NCI-H1417 (cell line): Measurements from ENCODE around the gene NPY.
A peak's percentile ranks its signal among the peaks of the same experiment; 100 is the strongest.
"Not testable (repeated sequence)": the region's sequence is repeated elsewhere in the genome, so short reads cannot be mapped to it uniquely, and the experiment has no call there.

Experiments
- DNase-seq, 3 experiments: peaks; one replicate each; lab custom pipeline; 2025; lab: John Stamatoyannopoulos, UW

The NPY gene

DNA sequence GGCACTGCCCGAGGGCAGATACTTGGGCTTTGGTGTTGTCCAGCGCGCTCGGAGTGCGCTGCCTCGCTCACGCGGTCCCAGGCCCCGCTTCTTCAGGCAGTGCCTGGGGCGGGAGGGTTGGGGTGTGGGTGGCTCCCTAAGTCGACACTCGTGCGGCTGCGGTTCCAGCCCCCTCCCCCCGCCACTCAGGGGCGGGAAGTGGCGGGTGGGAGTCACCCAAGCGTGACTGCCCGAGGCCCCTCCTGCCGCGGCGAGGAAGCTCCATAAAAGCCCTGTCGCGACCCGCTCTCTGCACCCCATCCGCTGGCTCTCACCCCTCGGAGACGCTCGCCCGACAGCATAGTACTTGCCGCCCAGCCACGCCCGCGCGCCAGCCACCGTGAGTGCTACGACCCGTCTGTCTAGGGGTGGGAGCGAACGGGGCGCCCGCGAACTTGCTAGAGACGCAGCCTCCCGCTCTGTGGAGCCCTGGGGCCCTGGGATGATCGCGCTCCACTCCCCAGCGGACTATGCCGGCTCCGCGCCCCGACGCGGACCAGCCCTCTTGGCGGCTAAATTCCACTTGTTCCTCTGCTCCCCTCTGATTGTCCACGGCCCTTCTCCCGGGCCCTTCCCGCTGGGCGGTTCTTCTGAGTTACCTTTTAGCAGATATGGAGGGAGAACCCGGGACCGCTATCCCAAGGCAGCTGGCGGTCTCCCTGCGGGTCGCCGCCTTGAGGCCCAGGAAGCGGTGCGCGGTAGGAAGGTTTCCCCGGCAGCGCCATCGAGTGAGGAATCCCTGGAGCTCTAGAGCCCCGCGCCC lies at the start of gene NPY:
Gene NPY (plus strand): TSS at position 294 of the 802 bp plus-strand sequence. CDS start 1,051 bp downstream, outside the sequence.
- no peak for DNase-seq

GRCh38 chr7:24239260-24239659 lies 44.7 kb upstream of the NPY start:
- no peak for DNase-seq

GRCh38 chr7:24241206-24241605 lies 42.8 kb upstream of the NPY start:
- DNase-seq = no peak

- no peak for DNase-seq
Measured at GRCh38 chr7:24244554-24244953, 39.4 kb upstream of the NPY start.

DNA sequence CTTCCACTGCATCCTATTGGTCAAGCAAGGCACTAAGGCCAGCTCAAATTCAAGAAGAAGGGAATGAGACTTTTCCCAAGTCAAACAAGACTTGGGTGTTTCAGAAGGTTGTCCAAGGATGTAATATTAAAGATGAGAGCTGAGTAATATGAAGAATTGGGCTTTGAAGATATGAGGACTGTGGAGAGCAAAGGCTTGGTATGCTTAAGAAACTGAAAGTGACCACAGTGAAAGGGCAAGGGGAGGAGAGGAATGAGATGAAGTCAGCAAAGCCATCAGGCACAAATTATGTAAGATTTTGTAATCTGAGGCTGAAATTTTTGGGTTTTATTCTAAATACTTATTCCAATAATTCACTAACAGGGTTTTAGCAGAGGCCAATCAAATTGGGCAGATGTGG lies 38.6 kb upstream of the NPY start:
- DNase-seq = no peak

- DNase-seq = no peak
Measured at GRCh38 chr7:24249266-24249665, 34.7 kb upstream of the NPY start.

- no peak for DNase-seq
Measured at GRCh38 chr7:24251568-24251967, 32.4 kb upstream of the NPY start.

DNA sequence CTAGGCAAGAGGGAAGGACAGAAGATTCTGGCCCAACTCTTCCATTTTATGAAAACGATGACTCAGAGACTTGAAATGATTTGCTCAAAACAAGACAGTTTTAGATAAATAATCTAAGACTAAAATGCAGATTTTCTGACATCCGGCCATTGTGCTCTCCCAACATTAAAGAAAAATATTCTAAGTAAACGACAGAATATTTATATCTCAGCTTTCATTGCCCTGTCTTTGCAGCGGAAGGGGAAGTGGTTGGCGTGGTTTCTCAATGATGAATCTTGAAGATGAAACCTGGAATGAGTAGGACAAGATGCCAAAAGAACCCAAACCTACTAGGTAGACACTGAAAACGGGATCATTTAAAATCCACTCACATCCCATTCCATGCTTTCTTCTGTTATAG lies 28.9 kb upstream of the NPY start:
- no peak for DNase-seq

- not testable (repeated sequence) for DNase-seq
Measured at GRCh38 chr7:24258324-24258723, 25.7 kb upstream of the NPY start.

- no peak for DNase-seq
Measured at GRCh38 chr7:24271938-24272337, 12.1 kb upstream of the NPY start.

DNA sequence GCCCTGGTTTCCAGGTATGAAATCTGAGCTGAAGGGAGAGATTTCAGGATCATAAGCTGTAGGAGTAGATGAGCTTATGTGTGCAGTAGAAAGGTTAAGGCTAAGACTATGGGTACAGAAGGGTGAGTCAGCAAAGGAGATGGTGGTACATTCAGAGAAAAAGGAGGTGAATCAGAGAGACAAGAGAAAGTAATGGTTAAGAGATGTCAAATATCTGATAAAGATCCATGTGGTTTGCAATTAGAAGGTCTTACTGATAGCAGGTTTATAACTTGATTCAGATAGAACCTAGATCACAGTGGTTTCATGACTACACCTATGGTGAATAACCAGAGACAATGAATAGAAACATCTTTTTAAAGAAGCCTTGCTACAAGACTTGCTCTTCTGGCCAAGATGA lies 4.5 kb upstream of the NPY start:
- DNase-seq = no peak

DNA sequence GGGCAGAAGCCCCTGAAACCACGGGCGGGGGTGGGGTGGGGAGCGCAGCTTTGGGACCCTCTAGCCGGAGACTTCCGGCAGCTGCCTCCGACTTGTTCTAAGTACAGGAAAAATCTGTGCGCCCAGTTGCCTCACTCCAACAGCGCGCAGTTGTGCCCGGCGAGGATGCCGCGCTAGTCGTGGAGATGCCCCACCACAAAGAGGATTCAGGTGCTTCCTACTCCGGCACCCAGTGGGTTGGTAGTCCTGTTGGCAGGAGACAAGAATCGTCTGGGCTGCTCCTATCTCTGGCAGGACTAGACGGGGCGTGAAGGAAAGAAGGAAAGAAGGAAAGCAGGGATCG lies 465 bp upstream of the NPY start:
- no peak for DNase-seq

DNA sequence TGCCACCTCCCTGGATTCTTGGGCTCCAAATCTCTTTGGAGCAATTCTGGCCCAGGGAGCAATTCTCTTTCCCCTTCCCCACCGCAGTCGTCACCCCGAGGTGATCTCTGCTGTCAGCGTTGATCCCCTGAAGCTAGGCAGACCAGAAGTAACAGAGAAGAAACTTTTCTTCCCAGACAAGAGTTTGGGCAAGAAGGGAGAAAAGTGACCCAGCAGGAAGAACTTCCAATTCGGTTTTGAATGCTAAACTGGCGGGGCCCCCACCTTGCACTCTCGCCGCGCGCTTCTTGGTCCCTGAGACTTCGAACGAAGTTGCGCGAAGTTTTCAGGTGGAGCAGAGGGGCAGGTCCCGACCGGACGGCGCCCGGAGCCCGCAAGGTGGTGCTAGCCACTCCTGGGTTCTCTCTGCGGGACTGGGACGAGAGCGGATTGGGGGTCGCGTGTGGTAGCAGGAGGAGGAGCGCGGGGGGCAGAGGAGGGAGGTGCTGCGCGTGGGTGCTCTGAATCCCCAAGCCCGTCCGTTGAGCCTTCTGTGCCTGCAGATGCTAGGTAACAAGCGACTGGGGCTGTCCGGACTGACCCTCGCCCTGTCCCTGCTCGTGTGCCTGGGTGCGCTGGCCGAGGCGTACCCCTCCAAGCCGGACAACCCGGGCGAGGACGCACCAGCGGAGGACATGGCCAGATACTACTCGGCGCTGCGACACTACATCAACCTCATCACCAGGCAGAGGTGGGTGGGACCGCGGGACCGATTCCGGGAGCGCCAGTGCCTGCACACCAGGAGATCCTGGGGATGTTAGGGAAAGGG lies 913 bp downstream of the NPY start:
- no peak for DNase-seq

- DNase-seq = peak; percentile 52 to 78 (median 53)
Measured at GRCh38 chr7:24290004-24290641, 6.1 kb downstream of the NPY start.

- DNase-seq = no peak
Measured at GRCh38 chr7:24291271-24291670, 7.3 kb downstream of the NPY start.

- DNase-seq = peak; percentile 34 to 85 (median 76)
Measured at GRCh38 chr7:24297362-24297761, 13.4 kb downstream of the NPY start.

DNA sequence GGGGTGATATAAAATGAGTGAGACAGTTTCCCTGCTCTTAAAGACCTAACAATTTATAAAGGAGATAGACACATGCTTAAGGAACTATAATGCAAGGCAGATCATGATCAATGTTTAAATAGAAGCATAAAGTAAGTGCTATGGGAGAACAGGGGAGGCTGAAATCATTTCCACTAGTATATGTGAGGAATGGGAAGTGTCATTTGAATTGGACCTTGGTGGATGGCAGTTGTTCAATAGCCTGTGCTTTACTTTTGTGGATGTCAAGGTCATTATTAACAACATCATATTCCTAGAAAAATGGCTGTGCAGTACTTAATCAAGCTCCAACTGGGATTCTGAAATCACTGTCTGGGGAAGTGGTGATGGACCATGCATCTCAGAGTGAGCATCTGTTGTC lies 14.7 kb downstream of the NPY start:
- no peak for DNase-seq

DNA sequence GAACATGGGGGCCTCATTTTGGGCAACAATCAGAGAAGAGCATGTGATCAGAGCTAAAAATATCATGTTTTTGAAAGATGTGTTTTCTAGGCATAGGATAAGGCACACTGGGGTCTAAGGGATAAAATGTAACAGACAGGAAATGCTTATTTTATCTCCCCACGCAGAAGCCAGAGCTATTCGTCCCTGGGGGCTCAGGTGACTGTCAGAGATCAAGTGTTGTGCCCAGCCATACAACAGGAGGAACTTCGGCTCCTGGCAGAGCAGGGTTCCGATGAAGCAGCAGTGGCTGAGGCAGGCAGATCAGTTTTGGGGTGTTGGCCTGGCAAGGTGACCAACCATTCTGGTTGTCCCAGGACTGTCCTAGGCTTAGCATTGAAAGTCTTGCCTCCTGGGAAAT lies 15.2 kb downstream of the NPY start:
- DNase-seq = no peak

- DNase-seq = no peak
Measured at GRCh38 chr7:24301703-24302102, 17.7 kb downstream of the NPY start.

DNA sequence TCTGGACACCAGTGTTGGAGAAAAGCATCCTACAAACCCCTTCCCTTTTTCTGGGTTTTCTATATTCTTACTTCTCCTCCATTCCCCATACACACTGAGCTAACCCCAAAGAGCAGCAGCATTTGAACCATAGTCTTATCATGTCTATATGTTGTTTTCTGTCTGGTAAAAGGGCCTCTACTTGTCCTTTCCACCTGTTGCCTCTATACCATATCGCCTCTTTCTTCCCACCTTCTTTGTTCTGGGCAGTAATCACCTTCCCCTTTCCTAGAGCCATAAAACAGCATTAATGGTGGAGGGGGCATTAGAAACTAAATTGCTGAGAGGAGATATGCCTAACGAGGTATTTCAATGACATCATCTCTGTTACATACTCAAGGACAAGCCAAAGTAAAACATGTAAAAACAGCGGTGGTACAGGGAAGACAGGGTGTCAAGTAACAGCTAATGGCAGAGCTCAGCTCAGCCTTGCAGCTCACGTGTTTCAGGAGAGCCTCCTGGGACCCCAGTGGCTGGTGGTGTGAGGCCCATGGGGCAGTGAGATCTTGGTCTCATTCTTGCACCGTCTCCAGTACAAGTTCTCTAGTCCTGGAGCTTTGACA lies 20.6 kb downstream of the NPY start:
- peak; percentile 9 to 76 (median 17) for DNase-seq

DNA sequence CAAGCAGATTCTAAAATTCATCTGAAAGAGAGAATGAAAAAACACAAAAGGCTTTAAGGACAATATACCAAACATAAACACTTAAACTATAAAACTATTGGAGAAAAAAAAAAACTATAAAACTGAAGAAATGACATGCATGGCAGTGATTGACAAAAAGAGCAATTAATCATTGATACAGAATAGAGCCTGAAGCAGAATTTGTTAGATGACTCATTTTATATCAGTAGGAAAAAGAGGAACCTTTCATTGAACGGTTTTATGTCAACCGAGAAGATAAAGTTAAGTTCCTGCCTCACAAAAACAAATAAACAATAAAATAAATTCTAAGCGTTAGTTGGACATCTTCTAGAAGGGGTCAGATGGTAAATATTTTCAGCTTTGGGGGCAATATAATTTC lies 23.3 kb downstream of the NPY start:
- DNase-seq = no peak

GRCh38 chr7:24312588-24312987 lies 28.6 kb downstream of the NPY start:
- no peak for DNase-seq
